Sigmoid colon (tissue), 7 donors: ENCODE measurements around the gene TOM1. TPM values are rescaled to one million over a fixed set of nuclear protein-coding genes. Genes with fewer than 3 reads are reported as not detected.

Source experiments
- DNase-seq: peaks from one replicate; pipeline ENCODE4 v3.0.0-alpha.2; 2019
- H3K27ac ChIP-seq, 4 donors: fragments of 200-600 bp; sonication (generic); one replicate each; pipeline ENCODE4 v1.5.1; 2016 to 2019; ENCODE audit warnings: mild to moderate bottlenecking in 1 of 4
- H3K27me3 ChIP-seq, 3 donors: fragments of 200-600 bp; sonication (generic); one replicate each; pipeline ENCODE4 v1.5.1; 2019; ENCODE audit warnings: mild to moderate bottlenecking in 1 of 3
- H3K36me3 ChIP-seq, 4 donors: fragments of 200-600 bp; sonication (generic); one replicate each; pipeline ENCODE4 v1.5.1; 2016 to 2019
- H3K4me1 ChIP-seq, 4 donors: fragments of 200-600 bp; sonication (generic); one replicate each; pipeline ENCODE4 v1.5.1; 2017 to 2019
- H3K4me3 ChIP-seq, 4 donors: fragments of 200-600 bp; sonication (generic); one replicate each; pipeline ENCODE4 v1.5.1; 2017 to 2019; ENCODE audit warnings: mild to moderate bottlenecking in 2 of 4, moderate library complexity in 1 of 4
- H3K9me3 ChIP-seq, 4 donors: fragments of 200-600 bp in 3 of 4; sonication (generic) in 3 of 4; one replicate each; pipeline versions ENCODE4 v1.5.1 to v1.6.1; 2013 to 2019
- CTCF ChIP-seq, 4 experiments: fragments of 450-650 bp in 3 of 4; fragments of 200-600 bp in 1 of 4; IDR thresholded peaks; one replicate each; pipeline ENCODE4 v1.5.1; 2016 to 2019; ENCODE audit warnings: antibody characterized with exemption in 4 of 4, mild to moderate bottlenecking in 3 of 4, moderate library complexity in 2 of 4
- EP300 ChIP-seq, 4 donors: sonication (generic); formaldehyde crosslinking; IDR thresholded peaks; one replicate each; pipeline ENCODE4 v1.6.1; 2017; ENCODE audit warnings: antibody characterized with exemption in 4 of 4
- POLR2A ChIP-seq, 2 donors: fragments of 450-650 bp; IDR thresholded peaks; one replicate each; pipeline ENCODE4 v1.6.1; 2016; ENCODE audit warnings: antibody characterized with exemption in 2 of 2, mild to moderate bottlenecking in 2 of 2, moderate library complexity in 2 of 2
- POLR2AphosphoS5 ChIP-seq, 4 donors: sonication (generic); formaldehyde crosslinking; IDR thresholded peaks; one replicate each; pipeline ENCODE4 v1.6.1; 2017; ENCODE audit warnings: antibody characterized with exemption in 4 of 4
- WGBS, 2 donors: extraction: QIAGEN DNeasy Blood & Tissue Kit; methylation state at CpG; one replicate each; pipeline ENCODE4 v1.1.7; 2013; 5-methylcytosine and 5-hydroxymethylcytosine counted together
- intact Hi-C: fragments of 100-400 bp; cut with DNase I; formaldehyde crosslinking; loops from one replicate; pipeline ENCODE4 v1.15.1; 2023
- polyA plus RNA-seq, 3 donors: library from polyadenylated mRNA; stranded (reverse); fragments of 200-250 nt; gene quantifications; one replicate each; pipeline ENCODE4 v1.2.3, GENCODE V29; 2013
- total RNA-seq, 4 donors: library from RNA; depleted of rRNA; stranded (reverse); fragments of >200 nt; gene quantifications; one replicate each; pipeline ENCODE4 v1.1.0, GENCODE V29; 2016
- donor health status: healthy with polysubstance abuse.
- donor health status: Bipolar disorder and iron deficiency.
- donor health status: healthy.

TOM1 gene
- total and polyA plus RNA-seq, 7 donors, result 32.5 to 66.5 (median 50.8) TPM

GRCh38 chr22:35322126-35322525 lies 22.4 kb downstream of the TOM1 start:
- TF ChIP-seq EP300 (IDR thresholded peaks at IDR 0.05), result no peak
- no peak for TF ChIP-seq POLR2AphosphoS5 (IDR thresholded peaks at IDR 0.05)
- no peak for TF ChIP-seq POLR2A (IDR thresholded peaks at IDR 0.05)
- no peak for TF ChIP-seq CTCF (IDR thresholded peaks at IDR 0.05)
- no peak overlapping the region for H3K27ac ChIP-seq
- WGBS, 2 donors, result 95 to 96% methylated on average over 10 of the region's 10 CpGs
- no peak for DNase-seq
- peaks cover 57 to 97% (median 68%) of the 10 kb centered on the region in 4 donors for H3K36me3 ChIP-seq
- intact Hi-C loops, result no loop called here
- no peaks in the 10 kb centered on the region for H3K27me3 ChIP-seq
- H3K9me3 ChIP-seq, result no peaks in the 10 kb centered on the region
- H3K4me3 ChIP-seq, result no peak overlapping the region
- no peaks in the 10 kb centered on the region for H3K4me1 ChIP-seq

- Histone ChIP-seq H3K4me3 (no peak overlapping the region), H3K27me3 (no peaks in the 10 kb centered on the region), H3K9me3 (no peaks in the 10 kb centered on the region), H3K27ac (no peak overlapping the region), H3K4me1 (no peaks in the 10 kb centered on the region), H3K36me3 (peaks cover 57 to 97% (median 68%) of the 10 kb centered on the region in 4 donors)
- 92 to 93% methylated on average over 15 of the region's 15 CpGs for WGBS, 2 donors
- DNase-seq, result no peak
- TF ChIP-seq CTCF (IDR thresholded peaks at IDR 0.05), result no peak
- TF ChIP-seq POLR2AphosphoS5 (IDR thresholded peaks at IDR 0.05), result no peak
- TF ChIP-seq POLR2A (IDR thresholded peaks at IDR 0.05), result no peak
- no peak for TF ChIP-seq EP300 (IDR thresholded peaks at IDR 0.05)
- intact Hi-C loops, result no loop called here
These were observed 23.2 kb downstream of the TOM1 start for GRCh38 chr22:35322893-35323292.

GRCh38 chr22:35323305-35323704 lies 23.6 kb downstream of the TOM1 start:
- intact Hi-C loops, result no loop called here
- WGBS, 2 donors, result 94% methylated on average over 11 of the region's 11 CpGs
- H3K36me3 ChIP-seq, result peaks cover 53 to 97% (median 67%) of the 10 kb centered on the region in 4 donors

GRCh38 chr22:35324067-35324466 lies 24.4 kb downstream of the TOM1 start:
- H3K36me3 ChIP-seq, result peaks cover 46 to 95% (median 62%) of the 10 kb centered on the region in 4 donors
- intact Hi-C loops, result no loop called here
- no peak overlapping the region for H3K27ac ChIP-seq
- DNase-seq, result no peak
- 89% methylated on average over 5 of the region's 5 CpGs for WGBS, 2 donors
- no peaks in the 10 kb centered on the region for H3K4me1 ChIP-seq
- H3K27me3 ChIP-seq, result no peaks in the 10 kb centered on the region
- H3K4me3 ChIP-seq, result no peak overlapping the region
- H3K9me3 ChIP-seq, result no peaks in the 10 kb centered on the region
- TF ChIP-seq EP300 (IDR thresholded peaks at IDR 0.05), result no peak
- no peak for TF ChIP-seq POLR2AphosphoS5 (IDR thresholded peaks at IDR 0.05)
- TF ChIP-seq POLR2A (IDR thresholded peaks at IDR 0.05), result no peak
- no peak for TF ChIP-seq CTCF (IDR thresholded peaks at IDR 0.05)

More at GRCh38 chr22:35323305-35323704, 23.6 kb downstream of the TOM1 start:
- TF ChIP-seq CTCF (IDR thresholded peaks at IDR 0.05) (no peak), POLR2AphosphoS5 (IDR thresholded peaks at IDR 0.05) (no peak), POLR2A (IDR thresholded peaks at IDR 0.05) (no peak), EP300 (IDR thresholded peaks at IDR 0.05) (no peak)
- Histone ChIP-seq H3K27ac (no peak overlapping the region), H3K4me3 (no peak overlapping the region), H3K9me3 (no peaks in the 10 kb centered on the region), H3K27me3 (no peaks in the 10 kb centered on the region), H3K4me1 (no peaks in the 10 kb centered on the region)
- DNase-seq, result no peak

GRCh38 chr22:35324762-35325161 lies 25.1 kb downstream of the TOM1 start:
- peaks cover 40 to 88% (median 55%) of the 10 kb centered on the region in 4 donors for H3K36me3 ChIP-seq
- 91% methylated on average over 4 of the region's 4 CpGs for WGBS, 2 donors
- intact Hi-C loops, result no loop called here
- no peaks in the 10 kb centered on the region for H3K9me3 ChIP-seq
- TF ChIP-seq POLR2A (IDR thresholded peaks at IDR 0.05), result no peak
- TF ChIP-seq EP300 (IDR thresholded peaks at IDR 0.05), result no peak
- TF ChIP-seq CTCF (IDR thresholded peaks at IDR 0.05), result no peak
- no peak for TF ChIP-seq POLR2AphosphoS5 (IDR thresholded peaks at IDR 0.05)
- no peaks in the 10 kb centered on the region for H3K27me3 ChIP-seq
- peaks cover 0 to 2% (median 1%) of the 10 kb centered on the region in 4 donors for H3K4me1 ChIP-seq
- no peak overlapping the region for H3K4me3 ChIP-seq
- no peak for DNase-seq
- H3K27ac ChIP-seq, result no peak overlapping the region
